ENCODE results near the gene LDLRAP1. TPM values are rescaled to one million over a fixed set of nuclear protein-coding genes. Genes with fewer than 3 reads are reported as not detected.

The LDLRAP1 gene
- total and polyA plus RNA-seq, 2 of the 4 experiments (the other 2 are of a cell fraction): 4.5 to 14.4 TPM

DNA sequence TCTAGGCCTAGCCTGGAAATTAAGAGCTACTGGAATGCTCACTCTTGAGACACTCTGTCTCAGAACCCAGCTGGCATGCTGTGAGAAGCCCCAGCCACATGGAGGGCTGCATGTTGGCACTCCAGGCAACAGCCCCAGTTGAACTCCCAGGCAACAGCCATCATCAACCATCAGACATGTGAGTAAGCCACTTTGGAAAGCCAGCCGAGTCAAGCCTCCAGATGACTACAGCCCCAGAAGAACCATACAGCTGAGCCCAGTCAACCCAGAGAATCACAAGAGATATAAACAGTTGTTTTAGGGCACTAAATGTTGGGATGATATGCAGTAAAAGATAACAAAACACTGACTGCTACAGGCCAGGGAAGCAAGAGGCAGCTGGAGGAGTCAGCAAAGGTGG is 55.5 kb downstream of the LDLRAP1 start:
- no peak overlapping the region for H2BK5ac ChIP-seq (ENCODE audit: low read depth, low read length, poor library complexity, severe bottlenecking)
- no peaks in the 10 kb centered on the region for H3K9me1 ChIP-seq (ENCODE audit: insufficient read depth, low read length)
- H2BK120ac ChIP-seq (ENCODE audit: low read depth, low read length): no peak overlapping the region
- no peak overlapping the region for H4K8ac ChIP-seq (ENCODE audit: low read depth in 2 of 2, low read length in 2 of 2)
- ATAC-seq (ENCODE audit: low read depth): no peak
- no peaks in the 10 kb centered on the region for H4K20me1 ChIP-seq (ENCODE audit: insufficient read depth, low read length)
- H3K36me3 ChIP-seq (ENCODE audit: control insufficient read depth, insufficient read depth, low read length): no peaks in the 10 kb centered on the region
- H3K9me3 ChIP-seq (ENCODE audit: control insufficient read depth, insufficient read depth, low read length): peaks cover 10% of the 10 kb centered on the region
- no peak overlapping the region for H3K56ac ChIP-seq (ENCODE audit: extremely low read depth, insufficient read depth, low read length)
- in situ Hi-C loops (cut with MboI; ENCODE audit: low sequenced_read_pairs): no loop called here
- no peak overlapping the region for H3K14ac ChIP-seq (replicated peaks; ENCODE audit: low read depth, low read length)
- TF ChIP-seq, protein P1, sequence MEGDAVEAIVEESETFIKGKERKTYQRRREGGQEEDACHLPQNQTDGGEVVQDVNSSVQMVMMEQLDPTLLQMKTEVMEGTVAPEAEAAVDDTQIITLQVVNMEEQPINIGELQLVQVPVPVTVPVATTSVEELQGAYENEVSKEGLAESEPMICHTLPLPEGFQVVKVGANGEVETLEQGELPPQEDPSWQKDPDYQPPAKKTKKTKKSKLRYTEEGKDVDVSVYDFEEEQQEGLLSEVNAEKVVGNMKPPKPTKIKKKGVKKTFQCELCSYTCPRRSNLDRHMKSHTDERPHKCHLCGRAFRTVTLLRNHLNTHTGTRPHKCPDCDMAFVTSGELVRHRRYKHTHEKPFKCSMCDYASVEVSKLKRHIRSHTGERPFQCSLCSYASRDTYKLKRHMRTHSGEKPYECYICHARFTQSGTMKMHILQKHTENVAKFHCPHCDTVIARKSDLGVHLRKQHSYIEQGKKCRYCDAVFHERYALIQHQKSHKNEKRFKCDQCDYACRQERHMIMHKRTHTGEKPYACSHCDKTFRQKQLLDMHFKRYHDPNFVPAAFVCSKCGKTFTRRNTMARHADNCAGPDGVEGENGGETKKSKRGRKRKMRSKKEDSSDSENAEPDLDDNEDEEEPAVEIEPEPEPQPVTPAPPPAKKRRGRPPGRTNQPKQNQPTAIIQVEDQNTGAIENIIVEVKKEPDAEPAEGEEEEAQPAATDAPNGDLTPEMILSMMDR (conservative IDR thresholded peaks at IDR 0.05; ENCODE audit: low read depth, low read length): no peak
- TF ChIP-seq MXI1 (IDR thresholded peaks at IDR 0.05; ENCODE audit: borderline replicate concordance, low read depth, low read length) (no peak), RCOR1 (IDR thresholded peaks at IDR 0.05; ENCODE audit: insufficient replicate concordance, low read length) (no peak), MAFK (IDR thresholded peaks at IDR 0.05; ENCODE audit: low read depth, low read length) (no peak), RFX5 (IDR thresholded peaks at IDR 0.05; ENCODE audit: low read depth, low read length) (no peak), BHLHE40 (IDR thresholded peaks at IDR 0.05; ENCODE audit: low read depth, low read length) (no peak), SMC3 (IDR thresholded peaks at IDR 0.05; ENCODE audit: low read depth, low read length) (no peak), CHD1 (IDR thresholded peaks at IDR 0.05; ENCODE audit: low read depth, low read length) (no peak), CEBPB (IDR thresholded peaks at IDR 0.05; ENCODE audit: low read depth, low read length) (no peak), NFE2L2 (IDR thresholded peaks at IDR 0.05; ENCODE audit: low read depth, low read length) (no peak)
- no peak overlapping the region for H3K4me3 ChIP-seq (ENCODE audit: insufficient read depth, low read depth, low read length)
- H2AK5ac ChIP-seq (ENCODE audit: low read depth, low read length): no peak overlapping the region
- no peak overlapping the region for H2BK15ac ChIP-seq (ENCODE audit: low read depth, low read length)
- no peak overlapping the region for H2AFZ ChIP-seq (replicated peaks; ENCODE audit: low read length, poor library complexity)
- no peak overlapping the region for H3K18ac ChIP-seq (ENCODE audit: low read depth, low read length)
- no peak overlapping the region for H3K4ac ChIP-seq (ENCODE audit: low read depth, low read length)
- no peak overlapping the region for H4K5ac ChIP-seq (ENCODE audit: low read depth, low read length)
- no peak overlapping the region for H4K91ac ChIP-seq (ENCODE audit: insufficient read depth, low read depth, low read length)
- peaks cover 15% of the 10 kb centered on the region for H3K27me3 ChIP-seq (ENCODE audit: control insufficient read depth, insufficient read depth, low read length)
- no peak overlapping the region for H3K9ac ChIP-seq (ENCODE audit: low read depth, low read length)
- no peak for DNase-seq
- intact Hi-C loops (cut with micrococcal nuclease): no loop called here
- no peaks in the 10 kb centered on the region for H3K4me1 ChIP-seq (ENCODE audit: control insufficient read depth, insufficient read depth, low read length)
- dilution Hi-C loops (cut with HindIII; ENCODE audit: low sequenced_read_pairs, unreplicated experiment): no loop called here
- no peak overlapping the region for H2BK20ac ChIP-seq (ENCODE audit: low read depth, low read length)
- H3K79me1 ChIP-seq (ENCODE audit: low read depth in 1 of 2, low read length in 2 of 2): no peaks in the 10 kb centered on the region
- H3K23ac ChIP-seq (ENCODE audit: low read depth, low read length): no peak overlapping the region
- POLR2A ChIA-PET (ENCODE audit: unreplicated experiment): no interaction called here
- CTCF ChIA-PET: no interaction called here
- H3K27ac ChIP-seq (ENCODE audit: insufficient read depth, low read length): no peak overlapping the region
- no peak overlapping the region for H2AK9ac ChIP-seq (replicated peaks; ENCODE audit: low read depth, low read length, poor library complexity)
- WGBS, 2 experiments (ENCODE audit: extremely low coverage in 2 of 2, insufficient read length in 1 of 2): no CpG with 5 or more reads among the region's 1 CpG
- H3K4me2 ChIP-seq (ENCODE audit: low read depth, low read length): no peak overlapping the region
- no TSS peak for BruUV-seq (replicated peaks)
